Spinal cord (tissue), 10 donors: Measurements from ENCODE around the gene CD2BP2. TPM values are rescaled to one million over a fixed set of nuclear protein-coding genes. Genes with fewer than 3 reads are reported as not detected.

Experiments
- DNase-seq, 6 donors: peaks; one replicate each; pipeline versions ENCODE4 v3.0.0 to v3.0.0-alpha.2; 2013 to 2015; ENCODE audit warnings: low spot score in 6 of 6, low read depth in 4 of 6
- H3K27ac ChIP-seq: one replicate; pipeline ENCODE4 v1.5.1; 2013; ENCODE audit warnings: low read depth, low read length, control low read depth
- H3K27me3 ChIP-seq: one replicate; pipeline ENCODE4 v1.6.1; 2013; ENCODE audit warnings: low read length; ENCODE audit not compliant: control insufficient read depth, insufficient read depth
- H3K36me3 ChIP-seq: one replicate; pipeline ENCODE4 v1.6.1; 2013; ENCODE audit warnings: low read length; ENCODE audit not compliant: control insufficient read depth, insufficient read depth
- H3K4me1 ChIP-seq: one replicate; pipeline ENCODE4 v1.6.1; 2013; ENCODE audit warnings: low read length; ENCODE audit not compliant: control insufficient read depth, insufficient read depth
- H3K4me3 ChIP-seq: one replicate; pipeline ENCODE4 v1.5.1; 2013; ENCODE audit warnings: low read depth, low read length, control low read depth
- H3K9me3 ChIP-seq: one replicate; pipeline ENCODE4 v1.6.1; 2013; ENCODE audit warnings: low read length; ENCODE audit not compliant: control insufficient read depth, insufficient read depth
- WGBS: methylation state at CpG from one replicate; pipeline ENCODE4 v1.1.5; 2013; ENCODE audit warnings: missing lambda C conversion rate; ENCODE audit not compliant: insufficient coverage; 5-methylcytosine and 5-hydroxymethylcytosine counted together
- polyA plus RNA-seq, 2 donors: library from polyadenylated mRNA; unstranded; fragments of 120-200 nt; gene quantifications; one replicate each; pipeline ENCODE4 v1.2.1, GENCODE V29; 2013; ENCODE audit not compliant: insufficient read length in 2 of 2
- total RNA-seq, 2 donors: library from RNA; depleted of rRNA in 1 of 2; stranded (reverse); fragments of 120-200 nt in 1 of 2; fragments of >200 nt in 1 of 2; gene quantifications; one replicate each; pipeline versions ENCODE4 v1.2.3 to v1.2.4, GENCODE V29; 2013 to 2014
- donor health status: healthy.

CD2BP2 gene
- total and polyA plus RNA-seq, 4 donors: 26.7 to 63.9 (median 55.3) TPM

DNA sequence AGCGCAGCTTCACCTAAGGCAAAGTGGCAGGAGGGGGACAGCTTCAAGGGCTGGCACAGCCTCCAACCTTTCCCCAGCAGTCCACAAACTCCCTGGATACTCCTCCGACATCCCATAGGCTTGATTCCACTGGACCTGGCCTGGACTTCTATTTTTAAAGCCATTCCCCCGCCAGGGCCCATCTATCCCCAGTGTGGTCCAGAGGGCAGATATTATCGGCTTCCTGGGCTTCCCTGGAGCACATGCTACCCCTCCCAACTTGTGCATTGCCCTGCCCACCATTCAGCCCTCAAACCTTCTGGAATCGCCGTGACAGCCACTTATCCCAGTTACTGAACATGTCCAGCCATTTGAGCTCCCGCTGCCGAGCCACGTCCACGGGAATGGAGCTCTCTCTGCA is 10.1 kb upstream of the CD2BP2 start:
- WGBS: 82% methylated on average over 5 of the region's 10 CpGs
- DNase-seq: no peak
- no peak overlapping the region for H3K4me3 ChIP-seq
- H3K9me3 ChIP-seq: no peaks in the 10 kb centered on the region
- no peak overlapping the region for H3K27ac ChIP-seq
- H3K36me3 ChIP-seq: peaks cover 59% of the 10 kb centered on the region
- H3K4me1 ChIP-seq: peaks cover 39% of the 10 kb centered on the region
- no peaks in the 10 kb centered on the region for H3K27me3 ChIP-seq

DNA sequence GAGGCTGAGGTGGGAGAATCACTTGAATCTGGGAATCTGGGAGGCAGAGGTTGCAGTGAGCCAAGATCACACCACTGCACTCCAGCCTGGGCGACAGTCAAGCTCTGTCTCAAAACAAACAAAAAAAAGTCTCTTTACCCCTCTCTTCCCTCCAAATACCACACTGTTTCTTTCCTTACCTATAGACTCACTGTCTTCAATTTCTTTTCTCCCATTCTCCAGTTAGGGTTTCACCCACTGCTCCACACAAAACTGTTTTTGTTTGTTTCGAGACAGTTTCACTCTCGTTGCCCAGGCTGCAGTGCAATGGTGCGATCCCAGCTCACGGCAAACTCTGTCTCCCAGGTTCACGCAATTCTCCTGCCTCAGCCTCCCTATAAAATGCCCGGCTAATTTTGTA is 6.1 kb upstream of the CD2BP2 start:
- no peak for DNase-seq
- no peaks in the 10 kb centered on the region for H3K27me3 ChIP-seq
- no peaks in the 10 kb centered on the region for H3K9me3 ChIP-seq
- H3K4me1 ChIP-seq: peaks cover 30% of the 10 kb centered on the region
- no peak overlapping the region for H3K27ac ChIP-seq
- H3K4me3 ChIP-seq: no peak overlapping the region
- 97% methylated on average over 5 of the region's 7 CpGs for WGBS
- peaks cover 88% of the 10 kb centered on the region for H3K36me3 ChIP-seq

DNA sequence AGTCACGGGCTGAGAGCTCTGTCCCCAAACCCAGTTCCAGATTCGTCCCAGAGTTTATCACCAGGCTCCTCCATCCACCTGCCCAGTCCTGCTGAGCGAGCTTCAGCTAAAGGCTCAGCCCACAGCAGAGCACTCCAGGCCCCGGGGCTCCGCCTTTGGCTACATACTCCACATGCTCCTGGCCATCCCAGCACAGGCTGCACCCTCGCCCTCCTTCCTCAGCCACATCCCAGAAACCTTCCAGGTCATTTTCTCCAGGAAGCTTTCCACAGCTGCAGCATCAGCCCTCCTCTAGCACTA is 4.7 kb upstream of the CD2BP2 start:
- Histone ChIP-seq H3K4me1 (peaks cover 27% of the 10 kb centered on the region), H3K9me3 (no peaks in the 10 kb centered on the region), H3K36me3 (peaks cover 81% of the 10 kb centered on the region), H3K27me3 (no peaks in the 10 kb centered on the region), H3K4me3 (no peak overlapping the region), H3K27ac (no peak overlapping the region)
- 80% methylated on average over 6 of the region's 6 CpGs for WGBS
- no peak for DNase-seq

DNA sequence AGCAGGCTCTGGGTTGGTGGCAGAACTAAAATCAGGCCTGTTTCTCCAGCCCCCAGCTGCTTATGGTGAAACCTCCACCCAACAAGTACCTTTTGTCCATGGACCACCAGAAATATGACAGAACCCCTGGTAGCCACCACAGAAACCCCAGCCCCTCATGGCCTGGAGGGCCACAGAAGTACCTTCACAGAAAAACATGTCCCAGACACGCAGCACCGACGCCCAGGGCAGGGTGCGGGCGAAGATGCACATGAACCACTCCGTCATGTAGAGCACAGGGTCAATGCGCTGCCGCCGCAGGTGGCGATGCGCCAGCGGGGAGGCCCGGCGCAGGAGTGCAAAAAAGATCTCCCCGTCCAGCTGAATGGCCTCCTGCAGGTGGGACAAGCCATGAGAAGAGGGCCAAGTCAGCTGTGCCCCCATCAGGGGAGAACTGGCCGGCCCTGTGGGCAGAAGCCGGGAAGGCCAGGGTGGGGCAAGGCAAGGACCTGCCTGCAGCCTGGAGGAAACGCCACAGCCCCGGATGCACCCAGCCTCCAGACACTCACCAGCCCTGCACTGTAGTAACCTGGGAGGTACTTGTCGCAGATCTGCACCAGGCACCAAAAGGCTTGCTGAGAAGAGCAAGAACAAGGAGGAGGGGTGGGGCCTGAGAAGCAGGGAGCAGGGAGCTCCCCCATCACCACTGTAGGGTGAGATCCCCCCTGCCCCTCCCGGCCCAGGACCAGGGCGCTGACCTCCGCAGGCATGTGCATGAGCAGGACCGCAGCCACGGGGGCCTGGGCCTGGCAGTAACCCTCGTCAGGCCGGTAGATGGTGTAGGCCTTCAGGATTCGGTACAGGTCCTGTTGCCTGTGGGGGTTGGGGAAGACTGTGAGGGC is 4.1 kb upstream of the CD2BP2 start:
- H3K36me3 ChIP-seq: peaks cover 77% of the 10 kb centered on the region
- no peak overlapping the region for H3K27ac ChIP-seq
- no peaks in the 10 kb centered on the region for H3K27me3 ChIP-seq
- no peak for DNase-seq
- no peaks in the 10 kb centered on the region for H3K9me3 ChIP-seq
- H3K4me3 ChIP-seq: no peak overlapping the region
- 87% methylated on average over 27 of the region's 28 CpGs for WGBS
- peaks cover 31% of the 10 kb centered on the region for H3K4me1 ChIP-seq

DNA sequence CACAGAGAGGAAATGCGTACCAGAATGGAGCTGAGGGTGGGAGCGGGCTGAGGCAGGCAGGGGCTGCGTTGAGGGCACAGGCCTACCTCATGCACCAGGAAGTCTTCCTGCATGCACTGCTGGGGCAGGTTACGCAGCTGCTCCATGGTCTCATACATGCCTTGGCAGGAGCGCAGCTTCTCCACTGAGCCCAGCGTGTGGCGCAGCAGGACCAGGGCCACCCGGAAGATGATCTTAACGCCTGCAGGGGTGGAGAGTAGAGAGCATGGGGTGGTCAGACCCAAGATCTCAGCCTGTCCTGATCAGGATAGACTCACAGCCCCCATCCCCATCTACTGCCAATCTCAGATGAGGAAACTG is 3.4 kb upstream of the CD2BP2 start:
- Histone ChIP-seq H3K36me3 (peaks cover 80% of the 10 kb centered on the region), H3K27ac (no peak overlapping the region), H3K4me1 (peaks cover 37% of the 10 kb centered on the region), H3K9me3 (no peaks in the 10 kb centered on the region), H3K4me3 (no peak overlapping the region), H3K27me3 (no peaks in the 10 kb centered on the region)
- no peak for DNase-seq
- WGBS: 91% methylated on average over 9 of the region's 9 CpGs

DNA sequence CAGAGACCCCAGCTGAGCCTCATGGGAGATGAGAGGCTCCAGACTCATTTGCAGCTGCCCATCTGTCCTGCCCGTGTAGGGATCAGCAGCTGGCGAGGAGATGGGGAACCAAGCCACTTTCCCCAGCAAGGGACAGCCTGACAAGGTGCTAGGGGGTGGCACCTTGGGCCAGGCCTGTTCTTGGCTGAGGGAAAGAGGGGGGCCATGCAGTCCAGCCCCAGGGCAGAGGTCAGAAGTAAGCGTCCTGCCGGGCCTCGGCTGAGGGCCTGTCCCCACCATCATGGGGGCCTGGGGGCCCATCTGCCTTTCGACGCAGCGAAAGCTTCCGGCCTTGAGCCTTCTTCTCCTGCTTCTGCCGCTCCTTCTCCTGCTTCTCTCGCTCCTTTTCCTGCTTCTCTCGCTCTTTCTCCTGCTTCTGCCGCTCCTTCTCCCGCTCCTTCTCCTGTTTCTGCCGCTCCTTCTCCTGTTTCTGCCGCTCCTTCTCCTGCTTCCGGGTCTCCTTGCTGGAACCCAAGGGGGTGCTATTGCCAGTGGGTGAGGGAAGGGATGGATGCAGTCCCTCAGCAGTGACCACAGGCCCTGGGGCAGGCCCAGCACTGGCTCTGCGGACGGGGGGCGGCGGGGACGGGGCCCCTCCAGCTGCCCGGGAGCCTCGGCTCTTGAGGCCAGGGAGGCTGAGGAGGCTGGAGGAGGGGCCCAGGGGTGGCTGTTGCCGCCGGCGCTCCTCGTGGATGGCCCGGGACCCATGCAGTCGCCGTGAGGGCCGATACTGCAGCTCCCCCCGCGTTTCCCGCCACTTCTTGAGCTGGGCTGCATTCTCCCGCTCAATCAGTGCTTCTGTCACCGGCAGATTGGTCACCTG is 2.8 kb upstream of the CD2BP2 start:
- H3K27me3 ChIP-seq: no peaks in the 10 kb centered on the region
- DNase-seq: no peak
- H3K36me3 ChIP-seq: peaks cover 81% of the 10 kb centered on the region
- 90% methylated on average over 28 of the region's 37 CpGs for WGBS
- no peak overlapping the region for H3K27ac ChIP-seq
- H3K4me3 ChIP-seq: no peak overlapping the region
- H3K9me3 ChIP-seq: no peaks in the 10 kb centered on the region
- H3K4me1 ChIP-seq: peaks cover 44% of the 10 kb centered on the region

DNA sequence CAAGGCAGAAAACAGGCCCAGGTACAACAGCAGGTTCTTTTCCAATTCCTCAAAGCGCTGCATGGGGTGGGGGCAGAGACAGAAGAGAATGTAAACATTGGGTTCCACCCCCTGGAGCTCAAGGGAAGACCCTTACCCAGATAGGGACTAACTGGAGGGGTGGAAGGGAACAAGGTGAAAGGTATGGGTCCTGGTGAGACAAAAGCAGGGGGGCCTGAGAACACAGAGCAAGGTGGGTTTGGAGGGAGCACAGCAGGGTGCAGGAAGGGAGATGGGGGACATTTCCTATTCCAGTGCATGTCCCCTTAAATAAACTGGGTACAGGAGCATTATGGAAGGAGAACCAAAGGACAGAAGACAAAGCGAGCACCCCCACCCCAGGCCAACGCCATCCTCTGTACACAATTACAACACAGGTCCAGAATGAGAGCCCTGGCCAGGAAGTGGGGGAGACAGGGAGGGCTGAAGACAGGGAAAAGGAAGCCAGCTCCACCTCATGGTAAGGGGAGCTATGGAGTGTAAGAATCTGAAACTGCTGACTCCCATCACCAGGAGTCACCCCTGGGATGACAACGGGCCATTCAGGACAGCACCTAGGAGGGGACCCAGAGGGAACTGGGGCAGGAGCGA is 2.1 kb upstream of the CD2BP2 start:
- Histone ChIP-seq H3K4me3 (no peak overlapping the region), H3K27ac (no peak overlapping the region), H3K9me3 (no peaks in the 10 kb centered on the region), H3K36me3 (peaks cover 83% of the 10 kb centered on the region), H3K4me1 (peaks cover 51% of the 10 kb centered on the region), H3K27me3 (no peaks in the 10 kb centered on the region)
- no peak for DNase-seq
- 74% methylated on average over 2 of the region's 5 CpGs for WGBS

DNA sequence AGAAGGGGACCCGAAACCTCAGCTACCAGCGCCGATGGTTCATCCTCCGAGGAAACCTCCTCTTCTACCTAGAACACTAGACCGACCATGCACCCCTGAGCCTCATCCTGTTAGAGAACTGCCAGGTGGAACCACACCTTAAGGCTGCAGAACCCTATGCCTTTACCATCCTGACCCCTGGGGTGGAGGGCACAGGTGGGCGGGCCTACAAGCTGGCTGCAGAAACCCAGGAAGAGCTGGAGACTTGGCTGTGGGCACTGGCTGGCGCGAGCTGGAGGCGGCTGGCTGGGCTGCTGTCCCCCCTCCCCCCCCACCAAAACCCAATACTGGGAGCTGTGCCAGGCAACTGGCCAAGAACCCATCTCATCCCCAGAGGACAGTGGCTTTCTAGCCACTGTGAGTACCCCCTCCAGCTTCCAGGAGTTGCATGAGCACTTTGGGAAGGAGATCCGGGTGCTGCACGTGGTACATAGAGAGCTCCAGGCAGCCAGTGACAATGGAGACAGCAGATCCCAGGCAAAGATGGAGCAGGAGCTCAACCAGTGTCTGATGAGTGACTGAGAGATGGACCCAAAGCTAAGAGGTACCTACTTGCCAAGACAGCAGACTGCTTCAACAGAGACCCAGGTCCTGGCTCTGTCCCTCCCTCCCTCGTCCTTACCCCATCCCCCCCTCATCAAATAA is 1.4 kb upstream of the CD2BP2 start:
- H3K27ac ChIP-seq: peak overlapping the region; percentile 98
- peaks cover 58% of the 10 kb centered on the region for H3K4me1 ChIP-seq
- WGBS: 60% methylated on average over 10 of the region's 12 CpGs
- H3K36me3 ChIP-seq: peaks cover 84% of the 10 kb centered on the region
- no peaks in the 10 kb centered on the region for H3K9me3 ChIP-seq
- H3K4me3 ChIP-seq: no peak overlapping the region
- DNase-seq: peak in 1 of 6 donors; percentile 46
- H3K27me3 ChIP-seq: no peaks in the 10 kb centered on the region

DNA sequence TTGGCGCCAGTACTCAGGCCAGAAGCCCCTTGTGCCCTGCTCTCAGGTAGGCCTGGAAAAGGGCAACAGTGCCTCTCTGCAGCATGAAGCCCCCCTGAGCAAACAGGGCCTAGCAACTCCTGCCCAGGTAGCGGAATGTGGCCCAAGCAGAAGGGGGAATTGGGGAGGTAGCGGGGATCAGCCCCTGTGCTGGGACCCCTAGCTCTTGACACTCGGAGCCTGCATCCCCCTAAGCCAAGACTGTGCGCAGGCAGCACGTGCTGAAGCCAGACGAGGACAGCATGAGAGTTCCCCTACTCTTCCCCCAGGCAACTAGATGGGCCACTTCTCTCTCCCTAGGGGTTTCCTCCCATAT is 823 bp upstream of the CD2BP2 start:
- peak overlapping the region; percentile 95 for H3K4me3 ChIP-seq
- peaks cover 84% of the 10 kb centered on the region for H3K36me3 ChIP-seq
- WGBS: 34% methylated on average over 4 of the region's 7 CpGs
- H3K27ac ChIP-seq: peak overlapping the region; percentile 98
- no peaks in the 10 kb centered on the region for H3K9me3 ChIP-seq
- H3K4me1 ChIP-seq: peaks cover 64% of the 10 kb centered on the region
- no peak for DNase-seq
- H3K27me3 ChIP-seq: no peaks in the 10 kb centered on the region
